Sciatic nerve (tissue), 2 donors: Measurements from ENCODE around the gene C1QTNF7. TPM values are rescaled to one million over a fixed set of nuclear protein-coding genes. Genes with fewer than 3 reads are reported as not detected.

ENCODE experiments used
- ATAC-seq: fragments of 200-7000 bp; cut with Tn5 transposase; one replicate; pipeline ENCODE4 v1.9.1; 2020; ENCODE audit warnings: mild to moderate bottlenecking, moderate library complexity
- DNase-seq: peaks from one replicate; pipeline ENCODE4 v3.0.0-alpha.2; 2020; ENCODE audit warnings: low spot score
- intact Hi-C: fragments of 100-400 bp; cut with DNase I; formaldehyde crosslinking; loops from one replicate; pipeline ENCODE4 v1.14.2; 2022
- total RNA-seq: library from RNA; stranded (reverse); fragmentation: NEBNext Ultra II Directional; extraction: Animal tissue kit (Norgen Biotek cat#: 25700); gene quantifications from one replicate; pipeline ENCODE4 v1.2.1, GENCODE V29; 2021
- donor health status: DM: no; HTN: no; CAD: no.
- donor health status: DM: no; HTN: no; CAD: no.

C1QTNF7 gene, protein sequence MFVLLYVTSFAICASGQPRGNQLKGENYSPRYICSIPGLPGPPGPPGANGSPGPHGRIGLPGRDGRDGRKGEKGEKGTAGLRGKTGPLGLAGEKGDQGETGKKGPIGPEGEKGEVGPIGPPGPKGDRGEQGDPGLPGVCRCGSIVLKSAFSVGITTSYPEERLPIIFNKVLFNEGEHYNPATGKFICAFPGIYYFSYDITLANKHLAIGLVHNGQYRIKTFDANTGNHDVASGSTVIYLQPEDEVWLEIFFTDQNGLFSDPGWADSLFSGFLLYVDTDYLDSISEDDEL
- total RNA-seq = 3.3 TPM

DNA sequence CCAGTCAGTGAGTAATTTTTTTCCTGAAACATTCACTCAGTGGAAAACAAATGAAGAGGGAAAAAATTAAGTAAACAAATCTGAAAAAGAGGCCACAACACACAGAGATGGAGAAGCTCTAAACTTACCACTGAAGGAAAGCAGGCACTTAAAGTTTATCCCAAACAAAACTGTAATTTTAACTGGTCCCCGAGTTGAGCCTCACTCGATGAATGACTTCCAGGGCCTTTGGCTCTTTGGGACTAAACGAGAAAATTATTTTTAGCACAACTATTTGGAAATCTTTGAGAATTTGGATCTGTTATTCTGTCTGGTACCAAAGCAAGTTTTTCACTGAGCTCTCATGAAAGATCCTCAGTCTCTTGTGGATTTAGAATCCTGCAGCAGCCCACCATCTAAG, at the start of gene C1QTNF7:
TSS of gene C1QTNF7 (plus strand) at position 333 of the 400 bp plus-strand sequence. CDS start 7,711 bp downstream, outside the sequence.
- DNase-seq (no peak), ATAC-seq (peak; percentile 80)
- intact Hi-C loops = no loop called here

DNA sequence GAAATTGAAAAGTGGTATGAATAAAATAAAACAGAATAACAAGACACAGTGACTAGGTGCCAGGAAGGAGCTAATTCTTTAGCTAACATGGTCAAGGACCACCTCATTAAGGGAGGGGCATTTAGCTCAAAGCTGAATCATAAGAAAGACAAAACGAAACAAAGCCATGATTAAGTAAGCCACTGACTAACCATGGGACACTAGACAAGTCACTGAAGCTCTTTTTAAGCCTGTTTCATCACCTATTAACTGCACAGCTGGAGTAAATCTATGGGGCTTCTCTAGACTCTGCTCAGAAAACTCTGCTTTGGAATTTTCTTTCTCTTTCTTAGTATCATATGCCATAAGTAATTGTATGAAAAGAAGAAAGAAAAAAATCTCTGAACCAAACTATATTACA, 49.8 kb upstream of the C1QTNF7 start:
- intact Hi-C loops = no loop called here
- no peak for DNase-seq
- no peak for ATAC-seq

DNA sequence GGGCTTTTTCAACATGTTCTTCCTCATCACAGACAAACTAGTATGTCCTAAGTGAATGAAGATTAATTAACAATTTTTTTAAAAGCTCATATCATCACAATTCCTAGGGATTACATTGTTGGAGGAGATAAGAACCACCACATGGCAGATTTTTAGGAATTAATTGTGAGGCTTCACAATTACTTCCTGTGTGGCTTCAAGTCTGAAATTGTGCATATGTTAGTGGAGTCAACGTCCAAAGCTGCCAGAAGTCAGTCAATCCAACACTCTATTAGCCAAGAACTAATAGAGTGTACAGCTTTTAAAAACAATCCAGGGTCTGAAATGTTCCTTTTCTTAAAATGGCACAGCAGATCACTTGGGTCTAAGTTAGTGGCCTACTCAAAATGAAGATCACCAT, 49.3 kb upstream of the C1QTNF7 start:
- ATAC-seq = no peak
- intact Hi-C loops = no loop called here
- DNase-seq = no peak

DNA sequence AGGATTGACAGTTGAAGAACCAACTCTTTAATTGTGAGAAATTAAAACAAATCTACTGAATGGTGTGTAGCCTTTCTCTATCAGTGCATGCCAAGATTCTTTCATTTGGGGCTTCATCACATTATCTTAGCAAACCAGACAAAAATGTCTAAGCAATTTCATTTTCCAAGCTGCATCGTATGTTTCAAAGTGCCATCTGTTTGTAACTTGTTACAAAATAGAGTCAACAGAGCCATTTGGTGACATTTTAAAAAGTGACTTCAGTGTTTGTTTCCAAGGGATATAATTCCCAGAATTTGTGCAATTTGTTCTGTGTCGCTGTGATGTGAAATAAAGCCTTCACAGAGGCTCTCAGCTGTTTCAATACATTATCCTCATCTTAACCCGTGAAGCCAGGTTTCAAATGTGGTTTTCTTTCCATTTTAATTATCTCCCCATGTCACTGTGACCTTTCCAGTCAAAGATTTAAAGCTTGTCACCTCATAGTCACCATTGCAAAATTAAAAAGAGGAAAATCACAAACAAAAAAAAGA, 46.0 kb upstream of the C1QTNF7 start:
- no peak for ATAC-seq
- intact Hi-C loops = no loop called here
- no peak for DNase-seq

DNA sequence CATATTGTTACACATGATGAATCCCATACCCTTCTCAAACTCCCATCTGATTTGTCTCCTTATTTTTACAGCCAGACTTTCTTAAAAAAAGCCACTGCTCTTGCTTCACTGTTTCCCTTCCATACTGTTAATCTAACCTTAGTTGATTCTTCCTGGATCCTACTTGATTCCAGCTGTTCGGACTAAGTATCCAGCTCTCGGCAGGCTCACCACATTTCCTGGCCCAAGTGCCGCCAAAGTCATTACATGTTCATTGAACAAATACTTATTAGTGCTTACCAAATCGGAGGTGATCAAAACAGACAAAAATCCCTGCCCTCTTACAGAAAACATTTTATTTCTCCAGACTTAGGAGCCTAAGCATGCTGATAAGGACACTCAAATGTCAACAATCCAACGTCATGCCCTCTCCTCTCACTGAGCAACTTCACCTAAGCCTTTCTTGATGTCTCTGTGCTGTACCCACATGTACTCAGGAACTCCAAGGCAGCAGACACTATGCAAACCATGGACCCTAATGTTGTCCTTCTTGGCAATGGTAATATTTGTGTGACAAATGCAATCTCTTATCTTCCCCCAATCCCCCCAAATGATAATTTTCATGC, 45.1 kb upstream of the C1QTNF7 start:
- intact Hi-C loops = no loop called here
- DNase-seq (no peak), ATAC-seq (no peak)

DNA sequence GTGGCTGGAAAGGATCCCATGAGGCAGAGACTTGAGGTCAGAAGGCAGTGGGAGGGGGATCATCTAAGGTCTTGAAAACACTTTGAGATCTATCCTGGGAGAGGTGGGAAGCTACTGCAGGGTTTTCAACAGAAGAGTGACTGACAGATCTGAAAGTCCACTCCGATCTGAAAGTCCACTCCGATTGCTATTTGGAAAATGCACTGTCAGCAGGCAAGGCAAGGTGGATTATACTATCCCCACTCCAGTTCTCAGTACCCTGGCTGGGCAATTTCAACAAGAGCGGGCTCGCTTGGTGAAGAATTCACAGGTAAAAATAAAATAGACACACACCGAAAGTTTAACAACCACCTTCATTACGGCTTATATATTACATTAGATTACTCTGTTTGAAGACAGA, 42.3 kb upstream of the C1QTNF7 start:
- intact Hi-C loops = no loop called here
- ATAC-seq = no peak
- no peak for DNase-seq

DNA sequence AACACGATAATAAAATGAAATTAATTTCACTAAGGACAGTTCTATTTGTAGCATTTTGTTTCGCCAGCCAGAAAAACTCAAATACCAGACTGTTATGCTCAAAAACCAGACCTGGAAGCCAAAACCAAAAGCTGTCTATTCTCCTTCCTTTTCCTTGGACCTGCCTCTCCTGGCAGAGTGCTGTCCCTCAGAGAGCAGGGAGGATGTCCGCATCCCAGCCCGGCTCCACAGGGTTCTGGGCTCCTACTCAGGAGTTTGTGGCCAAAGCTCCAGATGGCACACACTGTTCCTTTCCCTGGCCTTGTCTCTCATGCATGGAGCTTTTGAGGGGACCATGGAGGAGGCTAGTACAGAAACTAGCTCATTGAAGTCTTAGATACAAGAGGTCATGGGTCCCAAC, 41.9 kb upstream of the C1QTNF7 start:
- intact Hi-C loops = no loop called here
- DNase-seq (no peak), ATAC-seq (peak; percentile 40)

DNA sequence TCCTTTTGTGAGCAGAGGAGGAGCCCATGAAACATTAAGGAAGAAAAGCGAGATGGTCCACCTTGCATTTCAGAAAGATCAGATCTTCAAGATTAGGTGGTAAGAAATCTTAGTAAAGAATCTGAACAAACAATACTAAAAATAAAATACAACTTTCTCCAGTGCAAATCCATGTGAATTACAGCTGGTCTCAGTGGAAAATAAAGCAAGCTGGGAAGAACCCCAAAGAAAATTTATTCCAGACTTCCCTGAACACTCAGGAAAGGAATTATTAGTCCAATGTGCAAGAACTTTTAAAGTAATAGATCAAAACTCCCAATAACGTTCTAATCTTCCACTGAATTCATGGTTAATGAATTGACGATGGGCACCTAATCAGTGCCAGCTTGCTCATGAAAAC, 37.3 kb upstream of the C1QTNF7 start:
- intact Hi-C loops = no loop called here
- no peak for DNase-seq
- peak; percentile 44 for ATAC-seq

DNA sequence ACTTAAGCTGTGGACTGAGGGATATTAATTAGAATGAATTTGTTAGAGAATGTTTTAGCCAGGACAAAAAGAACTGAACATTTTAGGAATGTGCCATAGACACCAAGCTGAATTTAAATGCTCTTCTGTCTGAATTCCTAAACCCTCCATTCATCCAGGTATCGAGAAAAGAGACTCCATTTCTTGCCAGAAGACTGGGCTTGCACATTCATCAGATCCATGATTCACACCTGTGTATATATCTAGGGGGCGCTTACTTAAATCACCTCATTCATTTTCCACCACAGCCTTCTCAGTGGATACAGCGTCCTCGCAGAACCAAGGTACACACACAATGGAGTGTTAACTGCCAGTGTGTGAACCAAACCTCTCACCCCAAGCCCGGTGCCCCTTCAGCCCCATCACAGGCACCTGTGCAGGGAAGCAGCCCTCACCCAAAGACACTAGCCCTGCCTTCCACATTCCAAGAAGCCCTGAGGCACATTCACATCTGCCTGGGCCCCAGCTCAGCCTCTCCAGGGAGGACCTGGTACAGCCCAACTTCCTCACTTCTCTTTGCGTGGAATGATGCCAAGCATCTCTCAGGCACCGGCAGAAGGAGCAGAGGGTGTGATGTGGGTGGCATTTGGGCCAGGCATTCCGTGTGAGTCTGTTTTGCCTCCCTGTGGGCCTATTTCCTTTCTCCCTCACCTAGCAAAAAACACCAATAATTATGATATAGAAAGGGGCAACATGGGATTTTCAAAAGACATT, 35.6 kb upstream of the C1QTNF7 start:
- ATAC-seq (no peak), DNase-seq (no peak)
- intact Hi-C loops = no loop called here

DNA sequence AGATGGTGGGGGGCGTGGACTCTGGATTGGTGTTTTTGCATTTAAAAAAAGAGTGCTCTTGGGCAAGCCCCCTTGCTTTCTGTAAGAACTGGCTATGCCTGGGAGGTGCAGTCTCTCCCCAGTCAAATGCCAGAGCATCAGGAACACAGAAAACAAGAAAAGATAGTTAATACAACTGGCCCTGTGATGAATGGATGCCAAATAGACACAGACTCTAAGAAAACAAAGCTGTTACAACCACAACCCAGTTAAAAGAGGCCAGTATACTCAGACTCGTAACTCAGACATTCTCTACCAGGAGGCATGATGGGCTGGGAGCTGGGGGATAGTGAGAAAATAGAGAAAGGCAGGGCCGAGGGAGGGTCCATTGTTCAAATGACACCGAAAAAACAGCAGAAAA, 32.5 kb upstream of the C1QTNF7 start:
- DNase-seq = no peak
- intact Hi-C loops = no loop called here
- ATAC-seq = peak; percentile 19

DNA sequence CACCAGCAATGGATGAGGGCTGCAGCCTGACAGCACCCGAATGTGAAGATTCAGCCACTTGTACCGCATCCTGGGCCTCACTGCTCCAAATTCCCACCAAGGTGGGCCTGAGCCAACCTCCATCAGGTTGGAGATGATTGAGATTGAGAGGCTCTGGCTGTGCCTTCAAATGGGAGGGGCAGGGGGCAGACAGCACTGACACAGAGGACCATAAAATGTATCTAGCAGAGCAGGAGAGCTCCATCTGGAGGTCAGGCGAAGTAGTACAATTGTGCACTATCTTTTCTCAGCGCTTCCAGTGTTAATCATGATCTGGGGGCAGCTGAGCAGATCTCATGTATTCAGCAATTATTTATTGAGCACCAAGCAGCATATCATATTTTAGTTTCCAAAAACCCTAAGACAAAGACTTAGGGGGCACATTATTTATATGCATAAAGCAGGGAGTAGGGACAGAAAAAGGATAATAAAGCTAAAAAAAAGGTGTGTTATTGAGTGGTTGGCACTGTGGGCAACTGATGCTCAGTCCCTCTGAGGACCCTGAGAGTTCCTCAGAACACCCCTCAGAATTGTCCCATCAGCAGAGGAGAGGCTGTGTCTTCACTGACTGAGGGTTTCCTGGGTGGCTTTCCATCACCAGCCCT, 31.6 kb upstream of the C1QTNF7 start:
- ATAC-seq = peak; percentile 27
- intact Hi-C loops = no loop called here
- DNase-seq = no peak

DNA sequence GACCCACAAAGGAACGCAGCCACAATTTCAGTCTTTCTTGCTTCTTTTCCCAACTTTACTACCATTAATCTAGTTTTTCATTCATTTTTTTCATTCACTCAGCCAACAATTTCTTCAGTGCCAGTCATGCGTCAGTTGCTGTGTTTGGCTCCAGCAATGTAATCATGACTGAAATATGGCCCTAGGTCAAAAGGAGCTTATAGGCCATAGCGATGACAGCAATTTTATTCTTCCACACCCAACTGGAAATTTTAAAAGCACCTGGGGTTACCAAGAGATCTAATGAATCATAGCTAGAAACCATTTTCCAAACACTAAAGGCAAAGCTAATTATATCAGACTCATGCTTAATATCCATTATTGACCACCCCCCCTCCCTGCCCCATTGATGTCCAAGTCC, 29.8 kb upstream of the C1QTNF7 start:
- DNase-seq = no peak
- intact Hi-C loops = no loop called here
- no peak for ATAC-seq

DNA sequence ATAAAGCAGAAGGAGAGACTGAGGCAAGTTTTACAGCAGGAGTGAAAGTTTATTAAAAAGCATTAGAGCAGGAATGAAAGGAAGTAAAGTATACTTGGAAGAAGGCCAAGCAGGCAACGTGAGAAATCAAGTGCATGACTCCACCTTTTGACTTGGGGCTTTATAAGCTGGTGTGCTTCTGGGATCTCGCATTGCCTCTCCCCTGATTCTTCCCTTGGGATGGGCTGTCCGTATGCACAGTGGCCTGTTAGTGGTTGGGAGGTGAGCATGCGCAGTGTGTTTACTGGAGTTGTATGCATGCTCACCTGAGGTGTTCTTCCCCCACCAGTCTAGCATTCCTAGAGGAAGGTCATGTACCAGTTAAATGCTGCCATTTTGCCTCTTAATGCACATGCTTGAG, 29.1 kb upstream of the C1QTNF7 start:
- no peak for ATAC-seq
- intact Hi-C loops = no loop called here
- DNase-seq = no peak

DNA sequence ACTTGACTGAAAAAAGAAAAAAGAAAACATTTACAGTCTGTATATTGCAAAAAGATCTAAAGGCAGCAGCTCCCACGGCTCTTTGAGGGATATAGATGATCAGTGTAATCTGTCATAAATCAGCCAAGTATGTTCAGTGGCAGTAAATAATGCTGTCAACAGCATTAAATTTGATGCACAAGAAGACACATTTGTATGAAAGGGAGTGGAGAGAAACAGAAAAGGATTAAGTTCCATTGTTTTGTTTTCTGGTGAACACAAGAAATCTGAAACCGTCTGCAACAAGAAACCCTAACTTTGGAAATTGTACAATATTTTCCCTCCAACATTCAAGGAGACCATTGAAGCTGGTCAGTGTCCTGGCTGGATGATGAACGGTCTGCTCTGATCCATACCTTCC, 27.6 kb upstream of the C1QTNF7 start:
- DNase-seq (no peak), ATAC-seq (peak; percentile 6)
- intact Hi-C loops = loop anchor here (10.0 kb wide), 1 partner anchor 1475 kb away; no protein-coding TSS in a partner anchor

DNA sequence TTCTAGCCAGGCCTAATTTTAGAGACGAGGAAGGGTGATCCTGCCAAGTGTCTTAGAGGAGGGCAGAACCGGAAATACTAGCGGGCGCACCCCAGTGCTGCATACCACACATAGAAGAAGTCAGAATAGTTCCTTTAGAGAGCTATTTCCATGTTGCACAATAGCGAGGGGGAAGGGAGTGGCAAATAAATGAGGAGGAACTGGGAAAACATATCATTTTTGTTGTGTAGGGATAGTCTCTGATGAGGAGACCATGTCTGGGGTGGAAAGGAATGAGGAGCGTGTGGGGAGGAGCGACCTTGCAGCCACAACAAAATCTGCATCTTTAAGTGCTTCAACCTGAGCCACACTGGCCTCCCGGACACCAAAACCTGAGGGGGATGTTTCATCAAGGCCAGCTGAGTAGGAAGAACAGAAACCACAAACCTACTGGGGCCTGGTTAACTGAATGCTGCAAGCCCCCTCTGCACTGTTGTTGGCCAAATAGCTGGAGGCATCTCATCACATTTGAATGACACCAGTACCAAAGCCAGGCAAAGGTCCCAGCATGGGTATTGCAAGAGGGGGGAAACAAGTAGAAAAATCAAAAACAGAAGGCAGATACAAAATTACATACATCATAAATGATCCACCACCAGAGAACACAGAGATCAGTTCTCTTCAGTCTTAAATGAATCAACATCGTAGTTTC, 26.7 kb upstream of the C1QTNF7 start:
- DNase-seq = peak; percentile 71

DNA sequence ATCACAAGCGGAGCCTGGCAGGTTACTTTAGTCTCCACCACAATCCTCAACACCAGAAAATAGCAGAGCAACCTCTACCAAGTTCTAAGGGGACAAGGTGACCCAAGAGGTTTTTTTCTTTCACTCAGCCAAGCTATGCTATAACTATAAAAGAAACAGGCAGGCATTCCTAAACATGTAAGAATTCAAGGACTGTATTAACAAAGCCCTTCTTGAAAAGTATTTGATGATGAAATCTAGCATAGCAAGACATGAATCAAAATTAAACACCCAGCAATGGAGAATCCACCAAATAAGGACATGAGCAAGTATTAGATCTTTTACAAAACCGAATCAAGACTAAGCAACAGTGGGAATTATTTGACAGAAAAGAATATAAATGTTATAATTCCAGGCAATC, 25.7 kb upstream of the C1QTNF7 start:
- ATAC-seq (peak; percentile 18), DNase-seq (no peak)
- intact Hi-C loops = loop anchor here (10.0 kb wide), 1 partner anchor 1477 kb away; no protein-coding TSS in a partner anchor

More for the DNA sequence above, 26.7 kb upstream of the C1QTNF7 start:
- peak; percentile 94 for ATAC-seq
- intact Hi-C loops = loop anchor here (10.0 kb wide), 1 partner anchor 1476 kb away; no protein-coding TSS in a partner anchor

DNA sequence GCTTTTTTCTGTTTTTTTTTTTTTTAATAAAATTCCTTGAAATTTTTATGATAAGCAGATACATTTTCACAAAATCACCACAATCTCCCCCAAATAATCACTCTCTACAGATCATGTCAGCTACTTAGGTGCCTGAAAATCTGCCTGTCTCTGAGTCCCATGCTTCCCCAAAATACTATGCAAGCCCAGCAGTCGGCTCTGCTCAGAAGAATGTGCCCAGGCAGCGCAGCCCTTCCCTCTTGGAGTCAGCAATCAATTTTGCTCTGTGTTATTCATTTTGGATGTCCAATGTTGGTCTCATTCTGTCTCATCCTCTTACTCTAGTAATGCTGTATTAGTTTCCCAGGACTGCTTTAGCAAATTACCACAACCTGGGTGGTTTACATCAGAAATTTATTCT, 24.9 kb upstream of the C1QTNF7 start:
- ATAC-seq (peak; percentile 10), DNase-seq (no peak)
- intact Hi-C loops = loop anchor here (10.0 kb wide), 1 partner anchor 1478 kb away; no protein-coding TSS in a partner anchor

DNA sequence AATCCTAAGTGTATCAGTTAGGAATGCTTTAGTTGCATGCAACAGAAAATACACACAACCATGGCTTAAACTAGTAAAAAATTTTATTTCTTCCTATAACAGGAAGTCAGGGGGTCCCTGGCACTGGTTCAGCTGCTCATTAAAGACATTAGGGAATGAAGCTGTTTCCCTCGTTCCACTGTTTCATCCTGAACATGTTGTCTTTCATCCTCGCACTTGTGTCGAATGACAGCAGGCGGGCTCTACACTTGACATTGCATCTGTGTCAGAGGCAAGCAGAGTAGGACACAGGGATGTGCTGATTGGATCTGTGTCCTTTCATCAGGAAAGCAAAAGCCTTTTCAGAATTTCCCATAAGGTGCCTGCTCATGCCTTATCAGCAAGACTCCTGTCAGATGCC, 22.8 kb upstream of the C1QTNF7 start:
- DNase-seq = no peak
- intact Hi-C loops = loop anchor here (10.0 kb wide), 1 partner anchor 1480 kb away; no protein-coding TSS in a partner anchor
- no peak for ATAC-seq

DNA sequence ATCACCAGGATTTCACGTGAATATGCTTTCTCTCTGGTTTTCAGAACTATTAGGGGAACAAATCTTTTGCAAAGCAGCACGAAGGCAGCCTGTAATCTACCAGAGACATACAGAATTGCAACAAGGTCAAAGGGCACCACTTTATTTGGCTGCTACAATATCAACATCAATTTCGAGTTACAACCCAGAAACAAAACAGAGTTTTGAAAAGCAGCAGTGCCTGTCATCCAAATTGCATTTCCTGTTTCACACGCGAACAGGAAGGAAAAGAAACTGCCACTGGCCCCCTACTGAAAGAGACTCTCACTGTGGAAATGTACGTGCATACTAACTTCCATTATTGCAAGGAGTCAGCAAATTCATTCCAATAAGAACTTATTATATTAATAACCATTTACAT, 17.1 kb upstream of the C1QTNF7 start:
- DNase-seq = no peak
- intact Hi-C loops = loop anchor here (5.0 kb wide), 1 partner anchor 1952 kb away; no protein-coding TSS in a partner anchor

More for the DNA sequence above, 17.1 kb upstream of the C1QTNF7 start:
- no peak for ATAC-seq
